PC-3 (cell line): ENCODE measurements around the gene FUT8. TPM values are rescaled to one million over a fixed set of nuclear protein-coding genes. Genes with fewer than 3 reads are reported as not detected.
A peak's percentile ranks its signal among the peaks of the same experiment; 100 is the strongest.

Experiments
- ATAC-seq: fragments of 200-7000 bp; cut with Tn5 transposase; 2 replicates; pipeline ENCODE4 v1.9.1; 2020; ENCODE audit warnings: mild to moderate bottlenecking, moderate library complexity
- BruUV-seq: library from RNA; stranded (reverse); fragments of 400-500 nt; replicated peaks from 2 replicates; lab custom pipeline; 2021; lab: Mats Ljungman, UMichigan
- CTCF ChIA-PET: fragments of 300-600 bp; sonication (Branson Sonifier 250); formaldehyde crosslinking; loops from one replicate; lab custom pipeline; 2022; ENCODE audit warnings: antibody characterized with exemption; lab: Charles Lee
- POLR2A ChIA-PET: fragments of 300-600 bp; sonication (Branson Sonifier 250); formaldehyde crosslinking; loops from one replicate; lab custom pipeline; 2022; ENCODE audit warnings: antibody characterized with exemption; ENCODE audit not compliant: unreplicated experiment; lab: Charles Lee
- DNase-seq: peaks from one replicate; pipeline ENCODE4 v3.0.0-alpha.2; 2015
- H2AFZ ChIP-seq: fragments of 300-600 bp; sonication (generic); 2 replicates; pipeline ENCODE4 v1.6.0; 2016; ENCODE audit warnings: antibody characterized with exemption, low read length
- H3F3A ChIP-seq: fragments of 300-600 bp; sonication (generic); one replicate; pipeline ENCODE4 v1.6.0; 2017; ENCODE audit warnings: antibody characterized with exemption, low read length, control low read depth, mild to moderate bottlenecking; ENCODE audit not compliant: unreplicated experiment
- H3K27ac ChIP-seq: fragments of 300-600 bp; sonication (generic); 2 replicates; pipeline ENCODE4 v1.5.1; 2016; ENCODE audit warnings: mild to moderate bottlenecking, low read length
- H3K27me3 ChIP-seq: fragments of 300-600 bp; sonication (generic); 2 replicates; pipeline ENCODE4 v1.6.1; 2016; ENCODE audit warnings: low read length, mixed read lengths
- H3K36me3 ChIP-seq: fragments of 300-600 bp; sonication (generic); 2 replicates; pipeline ENCODE4 v1.6.1; 2016; ENCODE audit warnings: low read depth, mixed run types, low read length, mixed read lengths
- H3K4me1 ChIP-seq: fragments of 300-600 bp; sonication (generic); 2 replicates; pipeline ENCODE4 v1.5.1; 2016; ENCODE audit warnings: low read length; ENCODE audit not compliant: insufficient read depth
- H3K4me2 ChIP-seq: fragments of 300-600 bp; sonication (generic); 2 replicates; pipeline ENCODE4 v1.6.0; 2016; ENCODE audit warnings: low read length
- H3K4me3 ChIP-seq: fragments of 300-600 bp; sonication (generic); 2 replicates; pipeline ENCODE4 v1.5.1; 2016; ENCODE audit warnings: mild to moderate bottlenecking, low read length, mixed read lengths
- H3K79me2 ChIP-seq: fragments of 300-600 bp; sonication (generic); 2 replicates; pipeline ENCODE4 v1.6.1; 2017; ENCODE audit warnings: low read length, mixed read lengths
- H3K9ac ChIP-seq: fragments of 300-600 bp; sonication (generic); 2 replicates; pipeline ENCODE4 v1.6.0; 2016; ENCODE audit warnings: mild to moderate bottlenecking, low read length
- H3K9me2 ChIP-seq: fragments of 300-600 bp; sonication (generic); replicated peaks from 2 replicates; pipeline ENCODE4 v1.6.1; 2016; ENCODE audit warnings: mixed run types, low read length, mixed read lengths
- H3K9me3 ChIP-seq: fragments of 300-600 bp; sonication (generic); 2 replicates; pipeline ENCODE4 v1.6.1; 2016; ENCODE audit warnings: low read length, mixed read lengths
- H4K20me1 ChIP-seq: fragments of 300-600 bp; sonication (generic); 2 replicates; pipeline ENCODE4 v1.6.1; 2016; ENCODE audit warnings: low read length, mixed read lengths
- CTCF ChIP-seq: fragments of 300-600 bp; sonication (generic); conservative IDR thresholded peaks from 2 replicates; pipeline ENCODE4 v1.5.1; 2017; ENCODE audit warnings: antibody characterized with exemption, low read depth, mild to moderate bottlenecking, low read length
- EZH2 ChIP-seq: fragments of 300-600 bp; sonication (generic); IDR thresholded peaks from one replicate; pipeline ENCODE4 v1.6.1; 2017; ENCODE audit warnings: antibody characterized with exemption, mild to moderate bottlenecking, low read length; ENCODE audit not compliant: unreplicated experiment
- EZH2phosphoT487 ChIP-seq: fragments of 300-600 bp; sonication (generic); IDR thresholded peaks from 2 replicates; pipeline ENCODE4 v1.6.1; 2018; ENCODE audit warnings: mild to moderate bottlenecking, antibody characterized with exemption, low read length, borderline replicate concordance
- intact Hi-C: fragments of 100-400 bp; cut with micrococcal nuclease; formaldehyde crosslinking; loops from 2 replicates; pipeline ENCODE4 v1.9.0; 2023
- total RNA-seq: library from RNA; depleted of rRNA; stranded (reverse); fragments of >200 nt; gene quantifications from 2 replicates; pipeline ENCODE4 v1.2.3, GENCODE V29; 2014

Gene FUT8
- total RNA-seq, 1 experiment from 2014 or later = 132 TPM

DNA sequence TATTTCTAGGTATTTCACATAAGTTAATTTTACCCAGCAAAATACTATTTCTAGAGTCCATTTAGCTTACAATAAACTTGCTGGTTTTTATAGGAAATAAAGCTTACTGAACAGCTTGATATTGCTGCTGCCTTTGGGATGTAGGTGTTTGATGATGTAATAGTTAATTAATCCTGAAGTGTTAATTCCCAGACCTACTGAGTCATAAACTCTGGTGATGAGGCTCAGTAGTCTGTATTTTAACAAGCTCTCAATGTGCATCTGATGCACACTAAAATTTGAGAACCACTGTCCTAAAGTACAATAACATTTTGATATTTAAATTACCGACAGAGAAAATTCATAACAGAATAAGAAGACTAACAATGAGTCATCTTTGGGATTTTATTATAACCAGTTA is 168.4 kb downstream of the FUT8 start:
- no peak for TF ChIP-seq CTCF
- no peak for TF ChIP-seq EZH2phosphoT487
- no peak for TF ChIP-seq EZH2
- Histone ChIP-seq H4K20me1 (peaks cover 23% of the 10 kb centered on the region), H3K4me1 (peaks cover 20% of the 10 kb centered on the region), H3K36me3 (no peaks in the 10 kb centered on the region), H3K9me2 (no peaks in the 10 kb centered on the region), H3F3A (no peaks in the 10 kb centered on the region), H3K4me2 (peak overlapping the region; percentile 26), H2AFZ (no peak overlapping the region), H3K27ac (no peak overlapping the region), H3K79me2 (peaks cover 75% of the 10 kb centered on the region), H3K4me3 (no peak overlapping the region), H3K9ac (no peak overlapping the region), H3K9me3 (no peaks in the 10 kb centered on the region), H3K27me3 (no peaks in the 10 kb centered on the region)
- no TSS peak for BruUV-seq
- POLR2A ChIA-PET = interaction anchor here (0.6 kb wide), 1 partner anchor 224 kb away, joined by 4 read pairs; no protein-coding TSS in a partner anchor
- ATAC-seq (peak; percentile 90; the same call in 1 of the 2 replicates), DNase-seq (peak; percentile 49)
- CTCF ChIA-PET = interaction anchor here (0.7 kb wide), 1 partner anchor 79 kb away, joined by 4 read pairs; no protein-coding TSS in a partner anchor
- intact Hi-C loops = no loop called here

DNA sequence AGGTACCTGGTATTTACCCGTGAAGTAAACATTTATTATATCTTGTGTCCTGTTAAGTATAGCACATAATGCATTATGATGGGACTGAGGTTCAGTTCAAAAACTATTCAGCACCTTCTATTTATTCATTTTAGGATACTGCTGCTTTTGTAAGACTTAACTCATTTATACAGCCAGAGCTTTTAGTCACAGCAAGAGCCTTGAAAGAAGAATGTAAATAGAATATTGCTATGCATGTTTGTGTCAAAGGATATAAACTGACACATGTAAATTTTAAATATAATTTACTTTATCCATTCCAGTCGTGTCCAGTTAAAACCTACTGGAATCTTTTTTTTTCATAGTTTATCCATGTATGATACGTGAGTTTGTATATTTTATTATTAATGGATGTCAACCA is 168.8 kb downstream of the FUT8 start:
- peaks cover 24% of the 10 kb centered on the region for H3K4me1 ChIP-seq
- H2AFZ ChIP-seq = no peak overlapping the region
- ATAC-seq = no peak

More for the DNA sequence above, 168.8 kb downstream of the FUT8 start:
- ChIA-PET POLR2A (interaction anchor here (0.6 kb wide), 1 partner anchor 224 kb away, joined by 4 read pairs; no protein-coding TSS in a partner anchor), CTCF (interaction anchor here (0.7 kb wide), 1 partner anchor 79 kb away, joined by 4 read pairs; no protein-coding TSS in a partner anchor)
- Histone ChIP-seq H3K4me2 (peak overlapping the region; percentile 26; the same call in 1 of the 2 replicates), H3K9me3 (no peaks in the 10 kb centered on the region), H3K79me2 (peaks cover 75% of the 10 kb centered on the region), H3K27me3 (no peaks in the 10 kb centered on the region), H3K9ac (no peak overlapping the region), H3K4me3 (no peak overlapping the region), H3F3A (no peaks in the 10 kb centered on the region), H4K20me1 (peaks cover 26% of the 10 kb centered on the region), H3K27ac (no peak overlapping the region), H3K9me2 (no peaks in the 10 kb centered on the region), H3K36me3 (no peaks in the 10 kb centered on the region)
- TF ChIP-seq CTCF = no peak
- TF ChIP-seq EZH2 = no peak
- TF ChIP-seq EZH2phosphoT487 = no peak
- no peak for DNase-seq
- intact Hi-C loops = no loop called here
- no TSS peak for BruUV-seq
